HG03108 (cell line): ENCODE data around the gene FUOM.

ENCODE experiments used
- ATAC-seq: cut with Tn5 transposase; IDR thresholded peaks from one replicate; pipeline ENCODE4 v1.9.1; 2021; ENCODE audit warnings: moderate library complexity; ENCODE audit not compliant: unreplicated experiment

The FUOM gene

GRCh38 chr10:133353202-133353959 is 4.4 kb downstream of the FUOM start:
- no peak for ATAC-seq

- ATAC-seq: no peak
These were observed 6.2 kb downstream of the FUOM start for GRCh38 chr10:133351408-133352318.

- ATAC-seq: no peak
These were observed 6.9 kb downstream of the FUOM start for GRCh38 chr10:133350950-133351329.

GRCh38 chr10:133350283-133350949 is 7.4 kb downstream of the FUOM start:
- no peak for ATAC-seq

GRCh38 chr10:133349577-133350011 is 8.2 kb downstream of the FUOM start:
- ATAC-seq: no peak

GRCh38 chr10:133349160-133349568 is 8.7 kb downstream of the FUOM start:
- no peak for ATAC-seq

GRCh38 chr10:133347710-133348517 is 9.9 kb downstream of the FUOM start:
- no peak for ATAC-seq

GRCh38 chr10:133346413-133346812 is 11.4 kb downstream of the FUOM start:
- no peak for ATAC-seq

- no peak for ATAC-seq
These were observed 13.6 kb downstream of the FUOM start for GRCh38 chr10:133344236-133344635.

GRCh38 chr10:133343558-133343957 is 14.3 kb downstream of the FUOM start:
- ATAC-seq: no peak

- no peak for ATAC-seq
These were observed 14.9 kb downstream of the FUOM start for GRCh38 chr10:133342942-133343341.

- ATAC-seq: no peak
These were observed 15.8 kb downstream of the FUOM start for GRCh38 chr10:133341983-133342382.

GRCh38 chr10:133339708-133340380 is 18.0 kb downstream of the FUOM start:
- no peak for ATAC-seq

- no peak for ATAC-seq
These were observed 19.4 kb downstream of the FUOM start for GRCh38 chr10:133338080-133339071.

- ATAC-seq: no peak
These were observed 20.5 kb downstream of the FUOM start for GRCh38 chr10:133337370-133337725.

GRCh38 chr10:133336577-133337369 is 21.0 kb downstream of the FUOM start, which contains the start of gene CALY:
Gene CALY (minus strand): TSS chr10:133336896. CDS start chr10:133328989, 7,907 bp downstream.
- no peak for ATAC-seq

GRCh38 chr10:133336118-133336576 is 21.7 kb downstream of the FUOM start:
- ATAC-seq: no peak
